H9 (cell line): ENCODE results near the gene NFX1. TPM values are rescaled to one million over a fixed set of nuclear protein-coding genes. Genes with fewer than 3 reads are reported as not detected.

Experiments
- DNase-seq: peaks from one replicate; pipeline ENCODE4 v3.0.0-alpha.2; 2017
- H2AFZ ChIP-seq: one replicate; pipeline ENCODE4 v1.6.1; 2013; ENCODE audit warnings: mild to moderate bottlenecking, low read length, control low read depth, moderate library complexity
- H2AK5ac ChIP-seq: 2 replicates; pipeline ENCODE4 v1.6.1; 2013; ENCODE audit warnings: low read length, control low read depth, mixed read lengths; ENCODE audit not compliant: insufficient read length
- H2BK120ac ChIP-seq: one replicate; pipeline ENCODE4 v1.6.1; 2013; ENCODE audit warnings: low read depth, mild to moderate bottlenecking, low read length, control low read depth, inconsistent platforms; ENCODE audit not compliant: poor library complexity, severe bottlenecking
- H2BK12ac ChIP-seq: 2 replicates; pipeline ENCODE4 v1.6.1; 2013; ENCODE audit warnings: low read length, control low read depth, mixed read lengths, low read depth; ENCODE audit not compliant: insufficient read length
- H2BK15ac ChIP-seq: 2 replicates; pipeline ENCODE4 v1.6.1; 2013; ENCODE audit warnings: low read depth, low read length, control low read depth
- H2BK20ac ChIP-seq: one replicate; pipeline ENCODE4 v1.6.1; 2013; ENCODE audit warnings: low read depth, mild to moderate bottlenecking, low read length, control low read depth, inconsistent platforms; ENCODE audit not compliant: poor library complexity, severe bottlenecking
- H2BK5ac ChIP-seq: 2 replicates; pipeline ENCODE4 v1.6.1; 2013; ENCODE audit warnings: low read length, control low read depth, mixed read lengths; ENCODE audit not compliant: insufficient read length
- H3K14ac ChIP-seq: 2 replicates; pipeline ENCODE4 v1.6.1; 2013; ENCODE audit warnings: low read length, control low read depth; ENCODE audit not compliant: insufficient read depth
- H3K18ac ChIP-seq: 2 replicates; pipeline ENCODE4 v1.6.1; 2013; ENCODE audit warnings: low read depth, mild to moderate bottlenecking, mixed read lengths, low read length, control low read depth; ENCODE audit not compliant: insufficient read length
- H3K23ac ChIP-seq: 2 replicates; pipeline ENCODE4 v1.6.1; 2013; ENCODE audit warnings: low read length, control low read depth, mixed read lengths, low read depth; ENCODE audit not compliant: insufficient read length
- H3K23me2 ChIP-seq: 2 replicates; pipeline ENCODE4 v1.6.1; 2013; ENCODE audit warnings: low read depth, mild to moderate bottlenecking, mixed read lengths, low read length, control low read depth; ENCODE audit not compliant: insufficient read length, poor library complexity, severe bottlenecking
- H3K27ac ChIP-seq: 2 replicates; pipeline ENCODE4 v1.5.1; 2013; ENCODE audit warnings: low read length, control low read depth, mixed read lengths, low read depth; ENCODE audit not compliant: insufficient read length
- H3K27me3 ChIP-seq: 2 replicates; pipeline ENCODE4 v1.6.1; 2013; ENCODE audit warnings: low read length, control low read depth, inconsistent platforms; ENCODE audit not compliant: insufficient read depth
- H3K4ac ChIP-seq: 2 replicates; pipeline ENCODE4 v1.6.1; 2013; ENCODE audit warnings: low read depth, mild to moderate bottlenecking, control low read depth, inconsistent platforms, low read length, moderate library complexity
- H3K4me1 ChIP-seq: 2 replicates; pipeline ENCODE4 v1.6.1; 2013; ENCODE audit warnings: low read length, control low read depth, inconsistent platforms; ENCODE audit not compliant: insufficient read depth
- H3K4me2 ChIP-seq: 2 replicates; pipeline ENCODE4 v1.6.1; 2013; ENCODE audit warnings: low read length, control low read depth, mixed read lengths; ENCODE audit not compliant: insufficient read length, insufficient read depth
- H3K56ac ChIP-seq: 2 replicates; pipeline ENCODE4 v1.6.1; 2013; ENCODE audit warnings: low read depth, mild to moderate bottlenecking, mixed read lengths, low read length, control low read depth; ENCODE audit not compliant: insufficient read length
- H3K79me1 ChIP-seq: 2 replicates; pipeline ENCODE4 v1.6.1; 2013; ENCODE audit warnings: low read depth, mild to moderate bottlenecking, moderate library complexity, low read length, control low read depth, inconsistent platforms; ENCODE audit not compliant: insufficient read depth, poor library complexity, severe bottlenecking
- H3K79me2 ChIP-seq: 2 replicates; pipeline ENCODE4 v1.6.1; 2013; ENCODE audit warnings: low read length, control low read depth, inconsistent platforms; ENCODE audit not compliant: insufficient read depth
- H3K9ac ChIP-seq: 2 replicates; pipeline ENCODE4 v1.6.1; 2013; ENCODE audit warnings: low read length, control low read depth, mixed read lengths; ENCODE audit not compliant: insufficient read length; ENCODE audit errors: extremely low read depth
- H3K9me3 ChIP-seq: one replicate; pipeline ENCODE4 v1.6.1; 2013; ENCODE audit warnings: low read depth, low read length, inconsistent platforms; ENCODE audit not compliant: control insufficient read depth
- H3T11ph ChIP-seq: one replicate; pipeline ENCODE4 v1.6.1; 2013; ENCODE audit warnings: mild to moderate bottlenecking, low read length, control low read depth, inconsistent platforms
- H4K20me1 ChIP-seq: one replicate; pipeline ENCODE4 v1.6.1; 2013; ENCODE audit not compliant: control insufficient read depth, insufficient read length, insufficient read depth
- H4K5ac ChIP-seq: 2 replicates; pipeline ENCODE4 v1.6.1; 2013; ENCODE audit warnings: low read depth, mild to moderate bottlenecking, mixed read lengths, low read length, control low read depth; ENCODE audit not compliant: insufficient read length
- H4K8ac ChIP-seq: replicated peaks from 2 replicates; pipeline ENCODE4 v1.6.1; 2013; ENCODE audit warnings: low read length, control low read depth, mixed read lengths, low read depth; ENCODE audit not compliant: insufficient read length
- H4K91ac ChIP-seq: 2 replicates; pipeline ENCODE4 v1.6.1; 2013; ENCODE audit warnings: low read depth, mild to moderate bottlenecking, moderate library complexity, mixed read lengths, low read length, control low read depth; ENCODE audit not compliant: insufficient read length
- H3K27ac Mint-ChIP-seq, 3 experiments: 2 replicates in 2 of 3; 3 replicates in 1 of 3; pipeline ENCODE4 v1.8.0; 2020 to 2021; ENCODE audit warnings: mixed read lengths in 3 of 3, mild to moderate bottlenecking in 1 of 3, moderate library complexity in 1 of 3
- H3K27me3 Mint-ChIP-seq: 2 replicates; pipeline ENCODE4 v1.8.0; 2021; ENCODE audit warnings: low read depth, mild to moderate bottlenecking, moderate library complexity, mixed read lengths
- H3K36me3 Mint-ChIP-seq, 3 experiments: 2 replicates in 2 of 3; 3 replicates in 1 of 3; pipeline ENCODE4 v1.8.0; 2020 to 2021; ENCODE audit warnings: low read depth in 3 of 3, mixed read lengths in 3 of 3; ENCODE audit not compliant: insufficient read depth in 1 of 3
- H3K4me1 Mint-ChIP-seq, 2 experiments: 2 replicates each; pipeline ENCODE4 v1.8.0; 2020; ENCODE audit warnings: mixed read lengths in 2 of 2
- H3K4me3 Mint-ChIP-seq, 2 experiments: 2 replicates in 1 of 2; 3 replicates in 1 of 2; pipeline ENCODE4 v1.8.0; 2020 to 2021; ENCODE audit warnings: mild to moderate bottlenecking in 2 of 2, mixed read lengths in 2 of 2, moderate library complexity in 1 of 2
- H3K9me3 Mint-ChIP-seq, 2 experiments: 2 replicates in 1 of 2; 3 replicates in 1 of 2; pipeline ENCODE4 v1.8.0; 2020; ENCODE audit warnings: mild to moderate bottlenecking in 2 of 2, mixed read lengths in 2 of 2, moderate library complexity in 1 of 2
- CTCF ChIP-seq: fragments of 200-600 bp; sonication (generic); conservative IDR thresholded peaks from 3 replicates; pipeline ENCODE4 v1.8.0; 2021; ENCODE audit warnings: antibody characterized with exemption, mild to moderate bottlenecking
- WGBS: extraction: QIAGEN DNeasy Blood & Tissue Kit; methylation state at CpG from one replicate; pipeline ENCODE4 v1.1.7; 2013; ENCODE audit warnings: missing lambda C conversion rate, low lambda C conversion rate, mixed read lengths; ENCODE audit not compliant: insufficient read length; ENCODE audit errors: extremely low coverage; 5-methylcytosine and 5-hydroxymethylcytosine counted together
- total RNA-seq: library from RNA; stranded (reverse); gene quantifications from 2 replicates; pipeline ENCODE4 v1.2.1, GENCODE V29; 2021

NFX1 gene
- total RNA-seq, 1 experiment from 2014 or later = 35.1 TPM

GRCh38 chr9:33374634-33375237 lies 84.4 kb downstream of the NFX1 start:
- peak; percentile 93 for TF ChIP-seq CTCF
- Histone ChIP-seq H3K27me3 (no peaks in the 10 kb centered on the region), H3T11ph (no peak overlapping the region), H3K18ac (no peak overlapping the region), H3K9me3 (no peaks in the 10 kb centered on the region), H3K27ac (no peak overlapping the region), H3K4me2 (no peak overlapping the region), H3K23ac (no peak overlapping the region), H2AK5ac (no peak overlapping the region), H2BK120ac (no peak overlapping the region), H4K91ac (no peak overlapping the region), H2BK15ac (no peak overlapping the region), H2AFZ (no peak overlapping the region), H2BK20ac (no peak overlapping the region), H4K5ac (no peak overlapping the region), H4K8ac (no peak overlapping the region), H3K79me2 (no peaks in the 10 kb centered on the region), H3K56ac (no peak overlapping the region), H3K4me1 (no peaks in the 10 kb centered on the region), H2BK5ac (no peak overlapping the region), H3K14ac (no peak overlapping the region), H3K4ac (no peak overlapping the region), H3K9ac (no peak overlapping the region), H3K79me1 (no peaks in the 10 kb centered on the region), H2BK12ac (no peak overlapping the region), H4K20me1 (no peaks in the 10 kb centered on the region), H3K23me2 (no peaks in the 10 kb centered on the region)
- WGBS = no CpG with 5 or more reads among the region's 6 CpGs
- peaks cover 0 to 9% (median 5%) of the 10 kb centered on the region in 3 experiments; a peak in 4 of 7 replicates for H3K36me3 Mint-ChIP-seq
- peak overlapping the region; percentile 87 to 97 (median 95); a peak in 3 of 7 replicates for H3K27ac Mint-ChIP-seq
- H3K4me1 Mint-ChIP-seq = peaks cover 28 to 31% of the 10 kb centered on the region in 2 experiments
- peak overlapping the region; percentile 50 to 53 for H3K4me3 Mint-ChIP-seq
- peak; percentile 83 for DNase-seq
- no peaks in the 10 kb centered on the region; the same call in 1 of the 2 replicates for H3K27me3 Mint-ChIP-seq
- H3K9me3 Mint-ChIP-seq = no peaks in the 10 kb centered on the region
